ENCODE results near the gene OSBPL5.

GRCh38 chr11:3134218-3134621 is 30.9 kb downstream of the OSBPL5 start:
- TF ChIP-seq CTCF (conservative IDR thresholded peaks at IDR 0.05 in 1 of 2, IDR thresholded peaks at IDR 0.05 in 1 of 2; ENCODE audit: low read depth in 1 of 2, low read length in 2 of 2): no peak
- TF ChIP-seq EZH2 (IDR thresholded peaks at IDR 0.05; ENCODE audit: low read length, missing control alignments): no peak
